ENCODE measurements around the gene CLEC17A.

DNA sequence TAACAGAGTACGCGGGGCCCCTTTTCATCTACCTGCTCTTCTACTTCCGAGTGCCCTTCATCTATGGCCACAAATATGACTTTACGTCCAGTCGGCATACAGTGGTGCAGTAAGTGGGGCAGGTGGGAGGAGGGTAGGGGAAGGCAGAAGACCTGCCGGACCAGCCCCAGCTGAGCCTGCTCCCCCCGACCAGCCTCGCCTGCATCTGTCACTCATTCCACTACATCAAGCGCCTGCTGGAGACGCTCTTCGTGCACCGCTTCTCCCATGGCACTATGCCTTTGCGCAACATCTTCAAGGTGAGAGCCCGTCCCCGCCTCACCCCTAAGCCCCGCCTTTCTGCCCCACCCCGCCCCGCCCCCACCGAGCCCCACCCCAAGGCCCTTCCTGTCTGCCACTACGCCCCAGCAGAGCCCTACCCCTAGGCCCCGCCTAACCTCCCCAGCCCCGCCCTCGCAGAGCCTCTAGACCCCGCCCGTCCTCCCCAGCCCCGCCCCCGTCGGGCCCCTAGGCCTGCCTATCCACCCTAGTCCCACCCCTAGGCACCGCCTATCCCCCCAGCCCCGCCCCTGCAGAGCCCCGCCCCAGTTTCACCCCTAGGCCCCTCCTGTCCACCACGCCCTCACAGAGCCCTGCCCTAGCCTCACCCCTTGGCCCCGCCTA is 18.8 kb upstream of the CLEC17A start:
- no peak for TF ChIP-seq EZH2 (IDR thresholded peaks at IDR 0.05; ENCODE audit: insufficient read depth, poor library complexity, severe bottlenecking)
- TF ChIP-seq EZH2phosphoT487 (IDR thresholded peaks at IDR 0.05; ENCODE audit: insufficient read depth, low read depth) = no peak
